ENCODE results near the gene WDR93.

WDR93 gene

GRCh38 chr15:89750560-89751542 lies 60.2 kb downstream of the WDR93 start, which contains the start of gene MESP1:
TSS of gene MESP1 (minus strand) at chr15:89751249. CDS start at chr15:89751231, 18 bp downstream.
- DNase-seq = peak; percentile 81

GRCh38 chr15:89751748-89752147 lies 61.1 kb downstream of the WDR93 start:
- DNase-seq = no peak

GRCh38 chr15:89753855-89754254 lies 63.2 kb downstream of the WDR93 start:
- DNase-seq = no peak

- DNase-seq = no peak
These were observed 63.9 kb downstream of the WDR93 start for GRCh38 chr15:89754361-89755154.

GRCh38 chr15:89755701-89756100 lies 65.1 kb downstream of the WDR93 start:
- DNase-seq = no peak

GRCh38 chr15:89756897-89757296 lies 66.3 kb downstream of the WDR93 start:
- no peak for DNase-seq

GRCh38 chr15:89758283-89758682 lies 67.7 kb downstream of the WDR93 start:
- no peak for DNase-seq

GRCh38 chr15:89758981-89759380 lies 68.4 kb downstream of the WDR93 start:
- DNase-seq = no peak

GRCh38 chr15:89759835-89760234 lies 69.2 kb downstream of the WDR93 start:
- DNase-seq = no peak

GRCh38 chr15:89760303-89761008 lies 69.8 kb downstream of the WDR93 start:
- peak; percentile 40 for DNase-seq

- no peak for DNase-seq
These were observed 70.6 kb downstream of the WDR93 start for GRCh38 chr15:89761009-89761831.

- DNase-seq = no peak
These were observed 71.3 kb downstream of the WDR93 start for GRCh38 chr15:89761929-89762328.

GRCh38 chr15:89765694-89766093 lies 75.1 kb downstream of the WDR93 start:
- no peak for DNase-seq

GRCh38 chr15:89766357-89767311 lies 76.0 kb downstream of the WDR93 start:
- no peak for DNase-seq

- no peak for DNase-seq
These were observed 76.9 kb downstream of the WDR93 start for GRCh38 chr15:89767411-89767915.

- no peak for DNase-seq
These were observed 77.5 kb downstream of the WDR93 start for GRCh38 chr15:89768071-89768500.

- DNase-seq = no peak
These were observed 78.8 kb downstream of the WDR93 start for GRCh38 chr15:89769366-89769765.

GRCh38 chr15:89770041-89770440 lies 79.4 kb downstream of the WDR93 start:
- no peak for DNase-seq

- DNase-seq = no peak
These were observed 82.4 kb downstream of the WDR93 start for GRCh38 chr15:89772932-89773583.

GRCh38 chr15:89774492-89774891 lies 83.9 kb downstream of the WDR93 start:
- DNase-seq = no peak

All from activated CD4-positive, alpha-beta T cell treated with anti-CD3 and anti-CD28 coated beads for 1 hour (primary cell).